AG09319 (cell line): ENCODE data around the gene CLEC16A.

Experiments
- DNase-seq: peaks from one replicate; pipeline ENCODE4 v3.0.0-alpha.2; 2010; ENCODE audit warnings: low read depth; ENCODE audit errors: extremely low read depth
- CTCF ChIP-seq: IDR thresholded peaks from 2 replicates; pipeline ENCODE4 v1.5.1; 2011; ENCODE audit warnings: low read depth, mild to moderate bottlenecking, inconsistent platforms, low read length, moderate library complexity

Gene CLEC16A

GRCh38 chr16:11150190-11150589 is 205.8 kb downstream of the CLEC16A start:
- no peak for TF ChIP-seq CTCF
- DNase-seq: no peak

GRCh38 chr16:11151156-11151884 is 207.0 kb downstream of the CLEC16A start:
- DNase-seq: no peak
- TF ChIP-seq CTCF: no peak

GRCh38 chr16:11151885-11152629 is 207.7 kb downstream of the CLEC16A start:
- no peak for TF ChIP-seq CTCF
- DNase-seq: no peak

GRCh38 chr16:11152677-11153331 is 208.4 kb downstream of the CLEC16A start:
- DNase-seq: no peak
- TF ChIP-seq CTCF: no peak

- no peak for DNase-seq
- no peak for TF ChIP-seq CTCF
These were observed 211.0 kb downstream of the CLEC16A start for GRCh38 chr16:11155284-11155806.

- TF ChIP-seq CTCF: no peak
- no peak for DNase-seq
These were observed 212.0 kb downstream of the CLEC16A start for GRCh38 chr16:11156401-11156800.

DNA sequence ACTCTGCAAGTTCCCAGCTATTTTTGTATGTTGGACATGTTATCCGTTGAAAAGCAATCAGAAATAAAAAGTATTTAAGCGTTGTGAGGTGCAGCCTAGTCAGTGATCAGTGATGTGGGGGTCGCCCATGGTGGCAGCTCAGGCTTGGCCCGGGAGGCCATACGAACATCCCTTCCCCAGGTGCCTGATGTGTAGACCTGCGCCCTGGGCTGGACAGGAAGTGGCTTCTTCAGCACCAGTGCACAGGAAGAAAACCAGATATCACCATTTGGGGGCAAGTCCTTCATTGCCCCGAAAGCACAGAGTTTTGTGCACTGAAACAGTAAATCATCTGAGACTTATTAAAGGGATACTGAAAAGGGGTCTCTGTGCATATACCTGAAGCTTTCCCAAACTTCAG is 212.8 kb downstream of the CLEC16A start:
- DNase-seq: no peak
- no peak for TF ChIP-seq CTCF
